HEK293 (cell line): ENCODE results near the gene COTL1.

Experiments used
- ZFP69B ChIP-seq: fragments of 450-650 bp; formaldehyde crosslinking; IDR thresholded peaks from 2 replicates; pipeline ENCODE4 v1.5.1; 2016; ENCODE audit warnings: missing biosample characterization, missing genetic modification characterization
- ZNF571 ChIP-seq: fragments of 450-650 bp; formaldehyde crosslinking; IDR thresholded peaks from 2 replicates; pipeline ENCODE4 v1.5.0; 2017; ENCODE audit warnings: missing biosample characterization, missing genetic modification characterization
- ZNF660 ChIP-seq: fragments of 450-650 bp; IDR thresholded peaks from 2 replicates; pipeline ENCODE4 v1.5.1; 2018; ENCODE audit warnings: missing biosample characterization, mild to moderate bottlenecking, missing genetic modification characterization
- ZNF843 ChIP-seq: fragments of 450-650 bp; formaldehyde crosslinking; IDR thresholded peaks from 2 replicates; pipeline ENCODE4 v1.5.1; 2016; ENCODE audit warnings: missing biosample characterization, missing genetic modification characterization
- TF ChIP-seq, protein P1 (sequence below): fragments of 450-650 bp; formaldehyde crosslinking; IDR thresholded peaks from 2 replicates; pipeline ENCODE4 v1.5.1; 2016; ENCODE audit warnings: missing biosample characterization, missing genetic modification characterization

DNA sequence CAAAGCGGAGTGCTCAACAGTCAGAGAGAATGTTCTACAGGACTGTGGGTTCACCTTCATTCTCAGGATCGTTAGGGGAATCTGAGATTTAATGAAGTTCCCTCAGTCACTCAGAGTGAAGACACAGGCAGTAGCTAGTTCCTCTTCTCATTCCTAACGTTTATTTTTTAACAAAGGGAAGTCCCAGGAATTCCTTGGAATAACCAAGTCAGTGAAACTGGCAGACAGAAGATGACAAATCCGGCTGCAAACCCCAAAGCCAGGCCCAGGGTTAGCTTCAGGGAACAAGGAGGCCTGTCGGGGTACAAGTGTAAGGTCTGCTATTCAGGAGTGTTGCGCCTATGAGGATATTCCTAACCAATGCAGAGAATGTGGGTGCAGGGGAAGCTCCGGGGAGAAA, 42.0 kb downstream of the COTL1 start:
- TF ChIP-seq, protein P1, sequence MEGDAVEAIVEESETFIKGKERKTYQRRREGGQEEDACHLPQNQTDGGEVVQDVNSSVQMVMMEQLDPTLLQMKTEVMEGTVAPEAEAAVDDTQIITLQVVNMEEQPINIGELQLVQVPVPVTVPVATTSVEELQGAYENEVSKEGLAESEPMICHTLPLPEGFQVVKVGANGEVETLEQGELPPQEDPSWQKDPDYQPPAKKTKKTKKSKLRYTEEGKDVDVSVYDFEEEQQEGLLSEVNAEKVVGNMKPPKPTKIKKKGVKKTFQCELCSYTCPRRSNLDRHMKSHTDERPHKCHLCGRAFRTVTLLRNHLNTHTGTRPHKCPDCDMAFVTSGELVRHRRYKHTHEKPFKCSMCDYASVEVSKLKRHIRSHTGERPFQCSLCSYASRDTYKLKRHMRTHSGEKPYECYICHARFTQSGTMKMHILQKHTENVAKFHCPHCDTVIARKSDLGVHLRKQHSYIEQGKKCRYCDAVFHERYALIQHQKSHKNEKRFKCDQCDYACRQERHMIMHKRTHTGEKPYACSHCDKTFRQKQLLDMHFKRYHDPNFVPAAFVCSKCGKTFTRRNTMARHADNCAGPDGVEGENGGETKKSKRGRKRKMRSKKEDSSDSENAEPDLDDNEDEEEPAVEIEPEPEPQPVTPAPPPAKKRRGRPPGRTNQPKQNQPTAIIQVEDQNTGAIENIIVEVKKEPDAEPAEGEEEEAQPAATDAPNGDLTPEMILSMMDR (tag by site-specific recombination): no peak
- TF ChIP-seq ZFP69B: no peak
- TF ChIP-seq ZNF843: no peak
- TF ChIP-seq ZNF571: no peak
- no peak for TF ChIP-seq ZNF660
